ENCODE measurements around the gene AGPAT3.

GRCh38 chr21:43916691-43917514 is 51.9 kb downstream of the AGPAT3 start:
- TF ChIP-seq CTCF (IDR thresholded peaks at IDR 0.05) (no peak), EZH2 (IDR thresholded peaks at IDR 0.05) (no peak), EZH2phosphoT487 (IDR thresholded peaks at IDR 0.05) (no peak)
